ENCODE measurements around the gene DOK6.
"Not testable (repeated sequence)": the region's sequence is repeated elsewhere in the genome, so short reads cannot be mapped to it uniquely, and the experiment has no call there.

Gene DOK6

GRCh38 chr18:69830189-69830588 is 429.5 kb downstream of the DOK6 start:
- DNase-seq, result no peak

- not testable (repeated sequence) for DNase-seq
These were observed 434.3 kb downstream of the DOK6 start for GRCh38 chr18:69834980-69835379.

GRCh38 chr18:69838003-69838402 is 437.3 kb downstream of the DOK6 start:
- DNase-seq, result no peak

- DNase-seq, result no peak
These were observed 438.1 kb downstream of the DOK6 start for GRCh38 chr18:69838620-69839411.

- no peak for DNase-seq
These were observed 438.8 kb downstream of the DOK6 start for GRCh38 chr18:69839497-69839896.

- no peak for DNase-seq
These were observed 439.3 kb downstream of the DOK6 start for GRCh38 chr18:69840001-69840400.

GRCh38 chr18:69840445-69840844 is 439.8 kb downstream of the DOK6 start:
- DNase-seq, result no peak

GRCh38 chr18:69841117-69841516 is 440.4 kb downstream of the DOK6 start:
- no peak for DNase-seq

GRCh38 chr18:69843015-69843414 is 442.3 kb downstream of the DOK6 start:
- DNase-seq, result no peak

- DNase-seq, result no peak
These were observed 444.0 kb downstream of the DOK6 start for GRCh38 chr18:69844656-69845055.

GRCh38 chr18:69845593-69846506 is 445.2 kb downstream of the DOK6 start:
- no peak for DNase-seq

GRCh38 chr18:69853051-69853450 is 452.4 kb downstream of the DOK6 start:
- DNase-seq, result no peak

- DNase-seq, result no peak
These were observed 453.8 kb downstream of the DOK6 start for GRCh38 chr18:69854455-69854854.

- no peak for DNase-seq
These were observed 458.2 kb downstream of the DOK6 start for GRCh38 chr18:69858897-69859296.

- not testable (repeated sequence) for DNase-seq
These were observed 464.1 kb downstream of the DOK6 start for GRCh38 chr18:69864802-69865201.

- DNase-seq, result no peak
These were observed 465.1 kb downstream of the DOK6 start for GRCh38 chr18:69865776-69866175.

GRCh38 chr18:69866212-69866611 is 465.5 kb downstream of the DOK6 start:
- no peak for DNase-seq

- DNase-seq, result no peak
These were observed 470.0 kb downstream of the DOK6 start for GRCh38 chr18:69870736-69871135.

GRCh38 chr18:69871363-69871762 is 470.7 kb downstream of the DOK6 start:
- DNase-seq, result no peak

GRCh38 chr18:69872661-69873060 is 472.0 kb downstream of the DOK6 start:
- no peak for DNase-seq

- DNase-seq, result no peak
These were observed 473.4 kb downstream of the DOK6 start for GRCh38 chr18:69874058-69874457.

- no peak for DNase-seq
These were observed 475.8 kb downstream of the DOK6 start for GRCh38 chr18:69876490-69876889.

- no peak for DNase-seq
These were observed 477.7 kb downstream of the DOK6 start for GRCh38 chr18:69878213-69878933.
